Measurements from ENCODE around the gene RAPGEF1.

The RAPGEF1 gene

DNA sequence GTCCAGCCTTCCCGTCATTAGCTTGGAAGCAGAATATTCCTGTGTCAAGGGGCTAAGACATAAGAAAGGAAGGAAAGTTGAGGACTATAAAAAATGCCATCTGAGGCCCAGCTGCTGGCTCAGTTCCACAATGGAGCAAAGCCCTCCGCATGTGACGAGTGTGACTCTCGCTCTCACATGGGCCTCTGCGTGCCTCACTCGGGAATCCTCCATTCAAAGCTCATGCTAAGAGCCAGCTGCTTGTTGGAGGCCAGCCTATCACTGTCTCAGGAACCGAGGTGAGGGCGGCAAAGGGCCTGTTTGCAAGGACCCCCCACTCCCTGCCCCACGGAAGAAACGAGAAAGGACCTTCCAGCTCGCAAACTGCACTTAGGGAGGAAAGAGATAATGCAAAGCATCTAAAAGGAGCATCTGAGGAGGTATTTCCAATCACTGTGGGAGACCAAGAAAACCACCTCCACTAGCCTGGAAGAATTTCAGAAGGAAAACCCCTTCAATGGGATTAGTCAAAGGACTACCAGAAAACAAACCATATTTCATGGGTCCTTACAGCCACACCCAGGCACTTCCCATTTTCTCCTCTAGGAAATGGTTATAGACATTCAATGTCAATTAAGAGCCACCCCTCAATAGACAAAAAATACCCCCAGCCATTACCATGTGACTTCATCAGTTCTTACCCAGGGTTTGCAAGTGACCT is 99.3 kb downstream of the RAPGEF1 start:
- peak overlapping the region in 4 of 11 experiments; percentile 11 to 54 (median 34); a peak in 5 of 22 replicates for H3K9ac ChIP-seq
- H3K4me2 ChIP-seq: peak overlapping the region in 5 of 11 experiments; percentile 29 to 72 (median 63); a peak in 10 of 22 replicates
- H3K27me3 ChIP-seq: no peaks in the 10 kb centered on the region
- H3K27ac ChIP-seq: peak overlapping the region in 9 of 11 experiments; percentile 19 to 75 (median 44); a peak in 17 of 22 replicates
- peaks cover 2 to 59% (median 9%) of the 10 kb centered on the region in 11 experiments; a peak in 11 of 22 replicates for H4K20me1 ChIP-seq
- peaks cover 0 to 100% (median 46%) of the 10 kb centered on the region in 10 experiments; a peak in 17 of 20 replicates for H3K4me1 ChIP-seq
- TF ChIP-seq Cebpa-rat (IDR thresholded peaks at IDR 0.05): no peak
- H3K4me3 ChIP-seq: no peak overlapping the region
- H3K36me3 ChIP-seq: peaks cover 65 to 100% (median 91%) of the 10 kb centered on the region in 11 experiments
- H3K9me3 ChIP-seq (replicated peaks in 1 of 11): no peaks in the 10 kb centered on the region

DNA sequence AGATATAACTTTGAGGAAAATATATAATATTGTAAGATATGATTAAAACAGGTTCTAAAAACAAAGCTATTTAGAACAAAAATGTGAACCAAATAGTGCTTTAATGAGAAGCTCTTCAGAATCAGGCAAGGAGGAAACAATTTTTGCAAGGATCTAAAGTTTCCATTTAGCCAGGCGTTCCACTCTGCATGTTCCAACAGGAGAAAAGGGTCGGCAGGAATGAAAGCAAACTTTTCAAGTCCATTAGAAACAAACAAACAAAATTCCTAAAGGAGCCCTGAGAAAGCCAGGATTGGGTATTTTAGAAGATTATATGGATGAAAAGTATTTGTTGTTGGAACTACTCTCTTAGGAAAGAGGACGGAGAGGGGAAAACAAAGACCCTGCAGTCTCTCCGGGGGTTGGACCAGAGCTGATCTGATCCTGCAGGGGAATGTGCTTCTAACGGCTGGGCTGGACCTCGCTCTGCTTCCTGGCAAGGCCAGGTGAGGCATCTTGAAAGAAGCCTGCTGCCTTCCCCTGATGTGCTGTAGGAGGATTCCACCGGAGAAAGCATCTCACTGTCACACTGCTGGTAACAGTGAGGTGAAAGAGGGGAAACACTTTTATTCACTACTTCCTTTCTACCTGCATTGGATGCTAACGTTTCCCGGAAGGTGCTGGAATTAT is 100.0 kb downstream of the RAPGEF1 start:
- no peak for TF ChIP-seq Cebpa-rat (IDR thresholded peaks at IDR 0.05)
- Histone ChIP-seq H3K27me3 (no peaks in the 10 kb centered on the region), H3K9me3 (replicated peaks in 1 of 11) (no peaks in the 10 kb centered on the region), H3K4me3 (no peak overlapping the region), H3K9ac (peak overlapping the region in 4 of 11 experiments; percentile 11 to 54 (median 39); a peak in 4 of 22 replicates), H3K4me2 (peak overlapping the region in 3 of 11 experiments; percentile 63 to 72 (median 70); a peak in 6 of 22 replicates), H3K36me3 (peaks cover 62 to 100% (median 89%) of the 10 kb centered on the region in 11 experiments), H3K4me1 (peaks cover 0 to 100% (median 46%) of the 10 kb centered on the region in 10 experiments; a peak in 17 of 20 replicates), H4K20me1 (peaks cover 0 to 52% (median 2%) of the 10 kb centered on the region in 11 experiments; a peak in 9 of 22 replicates), H3K27ac (peak overlapping the region in 8 of 11 experiments; percentile 14 to 75 (median 47); a peak in 13 of 22 replicates)

DNA sequence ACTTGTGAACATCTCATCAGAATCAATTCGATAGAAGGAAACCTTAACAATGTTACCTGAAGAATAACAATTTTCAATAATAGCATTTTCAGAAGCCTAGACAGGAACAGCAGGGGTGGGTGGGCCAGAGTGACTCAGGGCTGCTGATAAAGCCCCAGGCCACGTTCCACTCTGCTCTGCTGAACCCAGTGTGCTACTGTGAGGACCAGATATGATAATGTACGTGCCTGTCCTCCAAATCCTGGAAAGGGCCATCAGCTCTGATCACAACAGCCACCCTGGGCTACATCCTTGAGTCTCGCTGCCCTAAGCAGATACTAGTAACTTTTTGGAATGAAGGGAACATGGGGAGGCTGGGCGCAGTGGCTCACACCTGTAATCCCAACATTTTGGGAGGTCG is 103.3 kb downstream of the RAPGEF1 start:
- Histone ChIP-seq H4K20me1 (peaks cover 0 to 26% (median 0%) of the 10 kb centered on the region in 11 experiments; a peak in 5 of 22 replicates), H3K4me3 (no peak overlapping the region), H3K9me3 (replicated peaks in 1 of 11) (no peaks in the 10 kb centered on the region), H3K36me3 (peaks cover 54 to 98% (median 86%) of the 10 kb centered on the region in 11 experiments), H3K27ac (peak overlapping the region; percentile 72 to 94 (median 88)), H3K9ac (peak overlapping the region in 7 of 11 experiments; percentile 62 to 75 (median 68); a peak in 6 of 22 replicates), H3K4me2 (peak overlapping the region in 7 of 11 experiments; percentile 73 to 83 (median 79); a peak in 13 of 22 replicates), H3K4me1 (peaks cover 14 to 100% (median 70%) of the 10 kb centered on the region in 10 experiments), H3K27me3 (no peaks in the 10 kb centered on the region)
- TF ChIP-seq Cebpa-rat (IDR thresholded peaks at IDR 0.05): no peak

DNA sequence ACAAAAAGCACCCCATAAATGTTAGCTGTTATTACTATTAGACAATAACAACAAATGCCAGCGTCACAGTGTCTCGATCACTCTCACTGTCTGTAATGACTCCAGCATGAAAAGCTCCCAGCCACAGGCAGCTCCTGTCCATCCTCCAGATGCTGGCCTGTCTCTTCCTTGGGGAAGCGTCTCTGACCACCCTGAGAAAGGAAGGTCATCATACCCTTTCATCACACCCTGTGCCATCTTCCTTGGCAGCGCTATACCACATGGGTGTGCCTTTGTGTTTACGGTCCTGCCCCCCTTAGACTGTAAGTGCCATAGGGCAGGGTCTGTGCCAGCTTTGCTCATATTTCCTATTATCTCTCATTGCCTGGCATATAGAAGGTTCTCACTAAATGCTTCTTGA is 104.0 kb downstream of the RAPGEF1 start:
- H3K27ac ChIP-seq: peak overlapping the region; percentile 72 to 94 (median 88)
- peaks cover 0 to 26% (median 0%) of the 10 kb centered on the region in 11 experiments; a peak in 6 of 22 replicates for H4K20me1 ChIP-seq
- peaks cover 54 to 98% (median 83%) of the 10 kb centered on the region in 11 experiments for H3K36me3 ChIP-seq
- H3K27me3 ChIP-seq: no peaks in the 10 kb centered on the region
- H3K4me1 ChIP-seq: peaks cover 21 to 100% (median 70%) of the 10 kb centered on the region in 10 experiments
- no peaks in the 10 kb centered on the region for H3K9me3 ChIP-seq (replicated peaks in 1 of 11)
- H3K4me2 ChIP-seq: peak overlapping the region in 10 of 11 experiments; percentile 49 to 83 (median 73); a peak in 19 of 22 replicates
- no peak for TF ChIP-seq Cebpa-rat (IDR thresholded peaks at IDR 0.05)
- peak overlapping the region in 9 of 11 experiments; percentile 39 to 75 (median 68); a peak in 14 of 22 replicates for H3K9ac ChIP-seq
- H3K4me3 ChIP-seq: peak overlapping the region in 1 of 10 experiments; percentile 17; a peak in 1 of 20 replicates

DNA sequence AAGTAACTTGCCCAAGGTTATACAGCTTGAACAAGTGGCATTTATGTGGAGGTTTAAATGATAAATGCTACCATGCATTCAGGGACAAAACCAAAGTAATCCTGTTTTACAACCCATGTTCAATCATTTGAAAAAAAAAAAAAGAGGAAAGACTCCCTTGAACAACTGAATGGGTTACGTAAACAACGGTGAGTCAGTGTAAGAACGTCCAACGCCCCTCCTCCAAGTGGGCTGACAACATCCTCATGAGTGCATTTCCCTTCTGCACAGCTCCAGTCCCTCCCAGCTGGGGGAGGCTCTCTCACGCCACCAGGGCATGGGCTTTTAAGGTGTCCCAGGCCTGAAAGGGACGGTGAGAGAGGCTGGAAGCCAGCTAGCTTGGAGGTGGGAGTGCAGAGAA is 104.6 kb downstream of the RAPGEF1 start:
- H3K36me3 ChIP-seq: peaks cover 52 to 98% (median 77%) of the 10 kb centered on the region in 11 experiments
- peak in 6 of 11 experiments; percentile 16 to 78 (median 54); a peak in 8 of 22 replicates for TF ChIP-seq Cebpa-rat (IDR thresholded peaks at IDR 0.05)
- H3K4me3 ChIP-seq: peak overlapping the region in 1 of 10 experiments; percentile 17; a peak in 2 of 20 replicates
- no peaks in the 10 kb centered on the region for H3K9me3 ChIP-seq (replicated peaks in 1 of 11)
- H3K9ac ChIP-seq: peak overlapping the region; percentile 25 to 79 (median 72); a peak in 21 of 22 replicates
- H3K27me3 ChIP-seq: no peaks in the 10 kb centered on the region
- peak overlapping the region in 10 of 11 experiments; percentile 49 to 83 (median 76); a peak in 19 of 22 replicates for H3K4me2 ChIP-seq
- H3K27ac ChIP-seq: peak overlapping the region; percentile 72 to 94 (median 88)
- H3K4me1 ChIP-seq: peaks cover 27 to 100% (median 71%) of the 10 kb centered on the region in 10 experiments
- peaks cover 0 to 26% (median 0%) of the 10 kb centered on the region in 11 experiments; a peak in 5 of 22 replicates for H4K20me1 ChIP-seq

DNA sequence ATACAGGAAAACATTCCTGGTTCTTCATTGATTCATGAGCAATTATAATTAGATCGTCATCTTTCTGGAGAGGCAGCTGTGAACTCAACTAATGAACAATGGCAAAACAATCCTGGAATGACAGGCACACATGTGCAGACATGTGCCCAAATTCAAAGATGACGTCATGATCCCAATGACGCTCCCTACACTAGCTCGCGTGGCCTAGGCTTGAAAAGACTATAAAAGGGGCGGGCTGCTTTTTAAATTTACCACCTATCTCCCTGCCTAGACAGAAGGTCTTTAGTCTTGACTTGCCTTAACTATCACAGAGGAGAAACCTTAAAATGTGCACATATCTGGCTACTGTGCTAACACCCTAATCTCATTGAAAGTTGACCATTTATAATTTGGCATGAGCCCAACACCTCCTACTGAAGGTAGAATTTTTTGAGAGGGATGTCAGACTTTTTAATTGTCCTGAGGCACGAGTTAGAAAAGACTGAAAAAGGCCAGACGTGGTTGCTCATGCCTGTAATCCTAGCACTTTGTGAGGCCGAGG is 106.3 kb downstream of the RAPGEF1 start:
- peak overlapping the region in 7 of 11 experiments; percentile 26 to 83 (median 79); a peak in 12 of 22 replicates for H3K4me2 ChIP-seq
- peaks cover 44 to 100% (median 87%) of the 10 kb centered on the region in 10 experiments for H3K4me1 ChIP-seq
- H3K4me3 ChIP-seq: no peak overlapping the region
- H3K27ac ChIP-seq: peak overlapping the region; percentile 8 to 94 (median 88); a peak in 16 of 22 replicates
- H3K9me3 ChIP-seq (replicated peaks in 1 of 11): no peaks in the 10 kb centered on the region
- H3K9ac ChIP-seq: no peak overlapping the region; a peak in 1 of 22 replicates
- no peaks in the 10 kb centered on the region for H3K27me3 ChIP-seq
- H4K20me1 ChIP-seq: peaks cover 0 to 28% (median 0%) of the 10 kb centered on the region in 11 experiments; a peak in 4 of 22 replicates
- no peak for TF ChIP-seq Cebpa-rat (IDR thresholded peaks at IDR 0.05)
- peaks cover 49 to 97% (median 69%) of the 10 kb centered on the region in 11 experiments for H3K36me3 ChIP-seq

DNA sequence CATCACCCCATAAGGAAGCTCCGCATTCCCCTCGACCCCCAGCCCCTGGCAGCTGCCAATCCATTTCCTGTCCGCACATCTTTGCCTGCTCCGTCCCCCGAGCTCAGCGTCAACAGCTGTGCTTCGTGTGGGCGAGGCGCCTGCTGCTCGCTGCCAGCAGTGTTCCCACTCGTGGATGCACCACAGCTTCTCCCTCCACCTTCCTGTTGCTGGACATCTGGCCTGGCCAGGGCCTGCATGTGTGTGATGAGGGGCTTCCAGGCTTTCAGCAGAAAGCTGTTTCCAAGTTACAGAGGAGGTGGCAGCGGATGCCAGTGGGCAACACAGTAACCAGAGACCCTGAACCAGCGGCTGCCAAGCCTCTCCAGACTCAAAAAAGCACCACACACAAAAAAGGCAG is 108.6 kb downstream of the RAPGEF1 start:
- Histone ChIP-seq H3K4me1 (peaks cover 58 to 100% (median 93%) of the 10 kb centered on the region in 10 experiments), H3K9me3 (replicated peaks in 1 of 11) (no peaks in the 10 kb centered on the region), H3K9ac (peak overlapping the region in 7 of 11 experiments; percentile 11 to 89 (median 26); a peak in 11 of 22 replicates), H3K36me3 (peaks cover 37 to 97% (median 61%) of the 10 kb centered on the region in 11 experiments), H3K27me3 (no peaks in the 10 kb centered on the region), H3K4me3 (no peak overlapping the region; a peak in 1 of 20 replicates), H4K20me1 (peaks cover 0 to 37% (median 0%) of the 10 kb centered on the region in 11 experiments; a peak in 4 of 22 replicates), H3K4me2 (peak overlapping the region; percentile 40 to 91 (median 69)), H3K27ac (peak overlapping the region; percentile 37 to 97 (median 70); a peak in 19 of 22 replicates)
- no peak for TF ChIP-seq Cebpa-rat (IDR thresholded peaks at IDR 0.05)
